GM12891 (cell line): ENCODE measurements around the gene TLR5. TPM values are rescaled to one million over a fixed set of nuclear protein-coding genes. Genes with fewer than 3 reads are reported as not detected.

Source experiments
- DNase-seq: peaks from one replicate; pipeline ENCODE4 v3.0.0; 2011; ENCODE audit warnings: low spot score; ENCODE audit not compliant: insufficient read length
- FAIRE-seq: peaks from 2 replicates; lab custom pipeline; 2011; peaks lifted over from hg19 to GRCh38; lab: Jason Lieb, UNC
- PAX5 ChIP-seq: IDR thresholded peaks from 2 replicates; pipeline ENCODE4 v1.6.1; 2011; ENCODE audit warnings: low read length, moderate library complexity, mild to moderate bottlenecking; ENCODE audit not compliant: insufficient read depth, severe bottlenecking
- POLR2A ChIP-seq: IDR thresholded peaks from 2 replicates; pipeline ENCODE4 v1.6.1; 2011; ENCODE audit warnings: low read depth, low read length, control low read depth
- POLR2AphosphoS5 ChIP-seq: IDR thresholded peaks from 2 replicates; pipeline ENCODE4 v1.6.1; 2011; ENCODE audit warnings: low read depth, low read length, control low read depth
- POU2F2 ChIP-seq: IDR thresholded peaks from 2 replicates; pipeline ENCODE4 v1.6.1; 2011; ENCODE audit warnings: low read depth, mild to moderate bottlenecking, control low read depth, low read length, moderate library complexity
- SPI1 ChIP-seq: IDR thresholded peaks from 2 replicates; pipeline ENCODE4 v1.6.1; 2011; ENCODE audit warnings: low read depth, low read length, control low read depth
- TAF1 ChIP-seq: IDR thresholded peaks from 2 replicates; pipeline ENCODE4 v1.6.1; 2011; ENCODE audit warnings: low read depth, low read length, control low read depth
- polyA plus RNA-seq: library from polyadenylated mRNA; unstranded; fragments of >200 nt; gene quantifications from one replicate; pipeline ENCODE4 v1.2.1, GENCODE V29; 2012; ENCODE audit warnings: low read depth, missing spikeins, inconsistent platforms; ENCODE audit not compliant: missing spikeins

Gene TLR5, protein sequence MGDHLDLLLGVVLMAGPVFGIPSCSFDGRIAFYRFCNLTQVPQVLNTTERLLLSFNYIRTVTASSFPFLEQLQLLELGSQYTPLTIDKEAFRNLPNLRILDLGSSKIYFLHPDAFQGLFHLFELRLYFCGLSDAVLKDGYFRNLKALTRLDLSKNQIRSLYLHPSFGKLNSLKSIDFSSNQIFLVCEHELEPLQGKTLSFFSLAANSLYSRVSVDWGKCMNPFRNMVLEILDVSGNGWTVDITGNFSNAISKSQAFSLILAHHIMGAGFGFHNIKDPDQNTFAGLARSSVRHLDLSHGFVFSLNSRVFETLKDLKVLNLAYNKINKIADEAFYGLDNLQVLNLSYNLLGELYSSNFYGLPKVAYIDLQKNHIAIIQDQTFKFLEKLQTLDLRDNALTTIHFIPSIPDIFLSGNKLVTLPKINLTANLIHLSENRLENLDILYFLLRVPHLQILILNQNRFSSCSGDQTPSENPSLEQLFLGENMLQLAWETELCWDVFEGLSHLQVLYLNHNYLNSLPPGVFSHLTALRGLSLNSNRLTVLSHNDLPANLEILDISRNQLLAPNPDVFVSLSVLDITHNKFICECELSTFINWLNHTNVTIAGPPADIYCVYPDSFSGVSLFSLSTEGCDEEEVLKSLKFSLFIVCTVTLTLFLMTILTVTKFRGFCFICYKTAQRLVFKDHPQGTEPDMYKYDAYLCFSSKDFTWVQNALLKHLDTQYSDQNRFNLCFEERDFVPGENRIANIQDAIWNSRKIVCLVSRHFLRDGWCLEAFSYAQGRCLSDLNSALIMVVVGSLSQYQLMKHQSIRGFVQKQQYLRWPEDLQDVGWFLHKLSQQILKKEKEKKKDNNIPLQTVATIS
- polyA plus RNA-seq: not detected

DNA sequence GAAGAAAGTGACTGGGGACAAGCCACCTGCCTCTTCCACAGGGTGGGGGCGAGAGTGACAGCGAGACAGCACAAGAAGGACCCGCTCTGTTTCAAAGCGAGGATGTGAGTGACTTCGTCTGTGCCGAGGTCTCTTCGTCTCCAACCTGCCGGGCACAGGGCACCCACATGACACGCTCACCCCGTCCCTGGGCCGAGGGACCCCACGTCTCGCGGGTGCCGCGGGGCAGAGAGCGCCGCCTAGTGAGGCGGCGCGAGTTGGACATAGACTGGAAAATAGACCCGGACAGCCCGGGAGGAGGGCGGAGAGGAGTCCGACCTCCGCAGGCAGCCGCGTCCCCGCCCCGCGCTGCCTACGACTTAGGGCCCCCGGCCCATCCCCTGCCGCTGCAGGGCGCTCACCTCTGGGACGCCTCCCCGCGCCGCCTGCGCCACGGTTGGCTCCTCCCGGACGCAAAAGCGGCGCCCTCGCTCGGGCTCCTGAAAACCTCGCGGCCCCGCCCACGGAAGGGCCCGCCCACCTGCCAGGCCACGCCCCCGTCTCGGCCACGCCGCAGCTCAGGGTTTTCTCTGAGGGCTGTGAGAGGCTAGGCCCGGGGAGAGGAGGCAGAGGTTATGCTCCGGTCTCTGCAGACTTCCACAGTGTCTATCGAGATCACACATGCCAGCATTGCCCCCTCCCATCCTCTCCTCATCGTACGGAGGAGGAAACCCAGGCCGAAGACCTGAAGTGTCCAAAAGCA is at the start of gene TLR5:
TSS of gene TLR5 (minus strand) at position 454 of the 742 bp plus-strand sequence. CDS start 30,217 bp downstream, outside the sequence.
- TF ChIP-seq POLR2AphosphoS5 (no peak), TAF1 (no peak), POU2F2 (no peak), POLR2A (no peak), PAX5 (no peak), SPI1 (no peak)
- peak; percentile 60 for DNase-seq
- no peak for FAIRE-seq

DNA sequence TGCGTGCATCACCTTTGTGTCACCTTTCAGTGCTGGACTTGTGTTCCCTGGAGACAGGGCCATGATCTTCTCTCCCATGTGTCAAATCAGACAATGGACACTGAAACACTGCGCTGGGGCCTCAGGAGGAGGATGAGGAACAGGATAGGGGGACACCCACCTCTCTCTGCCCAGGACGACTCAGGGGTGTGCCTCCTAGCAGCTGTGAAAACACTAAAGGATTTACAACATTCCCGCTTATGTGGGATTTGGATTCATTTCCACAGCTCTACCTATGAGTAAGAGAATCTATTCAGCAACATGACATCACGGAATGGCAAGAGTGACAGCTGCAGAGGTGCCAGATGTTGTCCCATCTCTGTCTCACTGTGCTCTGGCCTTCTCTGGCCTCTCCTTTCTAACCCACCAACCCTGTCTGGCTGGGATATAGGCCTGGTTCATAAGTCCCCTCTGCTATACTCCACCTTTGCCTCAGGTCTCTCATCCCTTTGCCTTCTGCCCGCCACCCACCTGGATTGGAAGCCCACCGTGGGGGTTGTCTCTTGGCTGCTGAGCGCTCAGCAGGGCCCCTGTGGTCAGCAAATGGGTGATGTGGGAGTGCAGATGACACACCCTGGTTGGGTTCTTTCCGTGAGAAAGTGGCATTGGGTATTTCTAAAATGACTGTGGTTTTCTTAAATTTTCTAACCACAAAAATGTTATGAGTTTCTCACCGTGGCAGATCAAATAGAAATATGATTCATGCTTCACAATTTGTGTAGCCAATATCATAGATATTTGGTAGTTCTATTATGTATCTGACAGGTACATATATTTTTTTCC is 47.1 kb upstream of the TLR5 start:
- DNase-seq (no peak), FAIRE-seq (no peak)
- TF ChIP-seq PAX5: no peak
- TF ChIP-seq POLR2AphosphoS5: no peak
- no peak for TF ChIP-seq POU2F2
- no peak for TF ChIP-seq SPI1
- TF ChIP-seq POLR2A: no peak
- TF ChIP-seq TAF1: no peak

DNA sequence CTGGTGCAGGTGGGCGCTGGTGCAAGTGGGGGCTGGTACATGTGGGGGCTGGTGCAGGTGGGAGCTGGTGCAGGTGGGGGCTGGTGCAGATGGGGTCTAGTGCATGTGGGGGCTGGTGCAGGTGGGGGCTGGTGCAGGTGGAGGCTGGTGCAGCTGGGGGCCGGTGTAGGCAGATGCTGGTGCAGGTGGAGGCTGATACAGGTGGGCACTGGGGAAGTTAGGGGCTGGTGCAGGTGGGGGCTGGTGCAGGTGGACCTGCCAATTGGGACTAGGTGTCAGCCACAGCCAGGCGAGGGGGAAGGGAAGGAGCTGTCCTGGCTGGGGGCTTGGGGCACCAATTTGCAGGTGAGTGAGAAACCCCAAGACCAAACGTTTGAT is 46.5 kb upstream of the TLR5 start:
- no peak for TF ChIP-seq POU2F2
- no peak for TF ChIP-seq SPI1
- TF ChIP-seq POLR2AphosphoS5: no peak
- TF ChIP-seq TAF1: no peak
- TF ChIP-seq POLR2A: no peak
- no peak for TF ChIP-seq PAX5
- FAIRE-seq (no peak), DNase-seq (no peak)

DNA sequence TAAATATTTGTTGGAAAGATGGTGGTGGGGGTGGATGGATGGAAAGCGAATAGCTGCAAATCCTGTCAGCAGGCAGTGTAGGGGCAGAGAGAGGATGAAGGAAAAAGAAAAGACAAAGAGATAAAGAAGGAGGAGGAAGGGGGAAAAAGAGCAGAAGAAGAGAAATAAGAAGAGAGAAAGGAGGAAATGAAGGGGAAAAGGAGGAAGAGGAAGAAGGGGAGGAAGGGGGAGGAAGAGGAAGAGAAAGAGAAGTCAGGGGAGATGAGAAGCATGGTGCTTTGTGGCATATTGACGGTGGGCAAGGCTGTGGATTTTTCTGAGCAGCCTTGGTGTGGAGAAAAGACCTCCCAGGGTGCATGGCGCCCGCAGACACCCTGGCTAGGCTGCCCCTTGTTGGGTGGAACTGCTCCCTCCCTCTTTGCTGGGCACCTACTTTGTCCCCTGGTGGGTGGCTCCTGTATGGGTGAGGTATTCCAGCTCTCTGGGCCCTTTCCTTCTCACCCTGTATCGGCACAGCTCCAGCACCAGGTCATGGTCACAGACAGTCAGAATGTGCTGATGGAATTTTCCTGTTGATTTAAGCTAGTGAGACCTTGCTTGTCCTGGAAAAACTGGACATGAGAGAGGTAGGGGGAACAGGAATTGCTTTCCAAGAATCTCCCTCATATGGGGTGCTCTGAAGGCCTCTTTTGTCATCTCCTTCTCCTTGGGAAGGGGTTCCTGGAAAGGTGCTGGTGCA is 45.7 kb upstream of the TLR5 start:
- FAIRE-seq (no peak), DNase-seq (no peak)
- TF ChIP-seq TAF1: no peak
- TF ChIP-seq PAX5: no peak
- TF ChIP-seq POLR2A: no peak
- no peak for TF ChIP-seq SPI1
- TF ChIP-seq POLR2AphosphoS5: no peak
- TF ChIP-seq POU2F2: no peak

DNA sequence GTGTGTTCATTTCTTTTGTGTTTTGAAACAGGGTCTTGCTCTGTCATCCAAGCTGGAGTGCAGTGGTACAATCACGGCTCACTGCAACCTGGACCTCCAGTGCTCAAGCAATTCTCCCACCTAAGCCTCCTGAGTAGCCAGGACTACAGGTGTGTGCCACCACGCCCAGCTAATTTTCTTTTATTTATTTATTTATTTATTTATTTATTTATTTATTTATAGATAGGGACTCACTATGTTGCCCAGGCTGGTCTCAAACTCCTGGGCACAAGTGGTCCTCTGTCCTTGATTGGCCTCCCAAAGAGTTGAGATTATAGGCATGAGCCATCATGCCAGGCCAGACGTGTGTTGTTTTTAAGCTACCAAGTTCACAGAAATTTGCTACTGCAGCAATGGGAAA is 43.8 kb upstream of the TLR5 start:
- TF ChIP-seq PAX5 (no peak), POU2F2 (no peak), SPI1 (no peak), TAF1 (no peak), POLR2A (no peak)
- no peak for FAIRE-seq
- no peak for DNase-seq

DNA sequence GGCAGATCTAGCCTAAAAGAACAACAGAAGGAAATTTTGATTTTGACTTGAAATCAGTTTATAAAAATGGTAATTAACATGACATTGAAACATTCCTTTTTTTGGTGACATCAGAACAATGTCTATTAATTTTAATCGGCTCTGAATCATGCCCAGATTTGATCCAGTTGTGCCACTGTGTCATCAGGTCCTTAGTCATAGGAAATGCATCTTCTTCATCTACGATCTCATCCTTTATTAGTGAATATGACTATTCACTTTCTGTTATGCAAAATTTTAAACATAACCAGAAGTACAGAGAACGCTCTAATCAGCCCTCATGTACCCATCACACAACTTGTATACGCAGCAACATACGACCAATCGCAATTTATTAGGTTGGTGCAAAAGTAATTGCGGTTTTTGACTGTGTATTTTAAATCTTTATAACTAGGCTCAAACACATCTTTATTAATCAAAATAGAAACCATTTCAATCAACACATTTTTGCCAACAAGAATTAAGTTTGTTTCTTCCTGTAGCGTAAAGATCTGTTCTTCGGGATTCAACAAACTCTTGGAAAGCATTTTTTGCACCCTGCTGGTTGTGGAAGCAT is 40.3 kb upstream of the TLR5 start:
- FAIRE-seq: no peak
- TF ChIP-seq TAF1: no peak
- TF ChIP-seq SPI1: no peak
- TF ChIP-seq POLR2A: no peak
- no peak for TF ChIP-seq POLR2AphosphoS5
- TF ChIP-seq POU2F2: no peak
- TF ChIP-seq PAX5: no peak
- DNase-seq: no peak

DNA sequence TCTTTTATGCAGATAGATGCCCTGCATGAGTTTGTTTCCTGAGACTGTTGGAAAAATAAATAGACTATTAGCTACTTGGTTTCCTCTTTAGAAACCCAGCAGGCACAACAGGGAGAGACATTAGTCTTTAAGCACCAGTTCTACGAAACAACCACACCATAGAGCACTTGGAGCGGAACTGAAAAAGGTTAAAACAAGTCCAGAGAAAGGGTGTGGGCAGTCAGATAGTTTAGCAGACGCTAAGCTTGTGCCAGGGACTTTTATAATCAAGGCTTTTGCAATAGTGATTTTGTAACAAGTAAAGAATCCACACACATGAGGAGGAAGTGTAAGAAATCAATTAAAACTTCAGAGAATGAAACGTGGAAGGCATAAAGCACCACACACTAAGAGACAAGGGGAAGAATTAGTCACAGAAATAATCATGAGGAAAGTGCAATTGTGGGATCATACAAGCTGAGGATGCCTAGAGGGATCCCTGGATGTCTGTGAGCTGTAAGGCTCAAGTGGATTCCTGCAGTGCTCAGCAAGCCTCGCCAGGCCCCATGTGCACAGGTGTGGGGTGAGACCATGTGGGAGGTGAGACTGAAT is 37.8 kb upstream of the TLR5 start:
- no peak for FAIRE-seq
- TF ChIP-seq TAF1 (no peak), PAX5 (no peak), POLR2A (no peak), POLR2AphosphoS5 (no peak)
- DNase-seq: no peak
